ENCODE data around the gene SH3BGR. TPM values are rescaled to one million over a fixed set of nuclear protein-coding genes. Genes with fewer than 3 reads are reported as not detected.

The SH3BGR gene
- total and polyA plus RNA-seq, 10 of the 15 experiments (the other 5 are each of a cell fraction or from before 2014, with no cell fraction given): 0.45 to 3.5 (median 1.7) TPM

DNA sequence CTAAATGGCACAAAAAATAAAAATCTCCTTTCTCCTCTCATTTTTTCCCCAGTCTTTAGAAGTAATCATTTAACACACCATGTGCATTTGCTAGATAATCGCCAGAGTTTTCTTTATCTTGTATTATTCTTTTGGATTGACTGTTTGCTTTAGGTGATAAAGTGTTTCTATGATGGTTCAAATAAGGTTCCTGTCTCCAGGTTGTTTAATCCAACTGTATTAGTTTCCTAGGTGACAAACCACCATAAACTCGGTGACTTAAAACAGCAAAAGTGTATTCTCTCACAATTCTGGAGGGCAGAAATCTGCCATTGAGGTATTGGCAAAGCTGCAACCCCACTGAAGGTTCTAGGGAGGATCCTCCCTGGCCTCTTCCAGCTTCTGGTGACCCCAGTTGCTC lies 109.4 kb downstream of the SH3BGR start:
- no TSS peak for BruUV-seq (replicated peaks)
- Histone ChIP-seq H3K27me3 (replicated peaks in 1 of 2; ENCODE audit: control insufficient read depth in 2 of 2, insufficient read depth in 2 of 2, low read length in 1 of 2) (no peaks in the 10 kb centered on the region), H4K20me1 (ENCODE audit: control insufficient read depth, insufficient read depth) (no peaks in the 10 kb centered on the region), H2AFZ (ENCODE audit: control insufficient read depth, low read depth, low read length) (no peak overlapping the region), H3K4me2 (ENCODE audit: control insufficient read depth, insufficient read depth) (no peak overlapping the region), H3K79me2 (ENCODE audit: control insufficient read depth, insufficient read depth, low read length) (no peaks in the 10 kb centered on the region), H3K9ac (ENCODE audit: control insufficient read depth, insufficient read depth, low read length) (no peak overlapping the region), H3K4me1 (ENCODE audit: control insufficient read depth, insufficient read depth, low read length) (no peaks in the 10 kb centered on the region), H3K9me3 (replicated peaks; ENCODE audit: control insufficient read depth, insufficient read depth, low read length) (no peaks in the 10 kb centered on the region), H3K36me3 (ENCODE audit: control insufficient read depth in 2 of 2, insufficient read depth in 2 of 2, low read length in 1 of 2) (no peaks in the 10 kb centered on the region), H3K27ac (ENCODE audit: control insufficient read depth, insufficient read depth) (no peak overlapping the region), H3K4me3 (no peak overlapping the region)
- RAD21 ChIA-PET (ENCODE audit: unreplicated experiment): no interaction called here
- FAIRE-seq: no peak
- CTCF ChIA-PET: no interaction called here
- TF ChIP-seq PAX8 (IDR thresholded peaks at IDR 0.05) (no peak), MYB (IDR thresholded peaks at IDR 0.05; ENCODE audit: borderline replicate concordance, low read depth, low read length) (no peak), KLF5 (IDR thresholded peaks at IDR 0.05; ENCODE audit: partially characterized antibody) (no peak), NR2C1 (IDR thresholded peaks at IDR 0.05) (no peak), STAT3 (IDR thresholded peaks at IDR 0.05; ENCODE audit: low read depth, low read length) (no peak), ZNF217 (IDR thresholded peaks at IDR 0.05) (no peak), SMAD5 (IDR thresholded peaks at IDR 0.05; ENCODE audit: low read depth) (no peak), PML (IDR thresholded peaks at IDR 0.05; ENCODE audit: low read length) (no peak), TCF3 (IDR thresholded peaks at IDR 0.05; ENCODE audit: borderline replicate concordance, insufficient read depth, low read depth, low read length) (no peak), SP1 (IDR thresholded peaks at IDR 0.05; ENCODE audit: low read depth, low read length) (no peak), CBFB (IDR thresholded peaks at IDR 0.05; ENCODE audit: low read depth) (no peak), SPI1 (IDR thresholded peaks at IDR 0.05; ENCODE audit: borderline replicate concordance, insufficient read depth, low read depth, low read length) (no peak), IRF4 (IDR thresholded peaks at IDR 0.05; ENCODE audit: low read depth, low read length) (no peak)
- TF ChIP-seq, protein P1, sequence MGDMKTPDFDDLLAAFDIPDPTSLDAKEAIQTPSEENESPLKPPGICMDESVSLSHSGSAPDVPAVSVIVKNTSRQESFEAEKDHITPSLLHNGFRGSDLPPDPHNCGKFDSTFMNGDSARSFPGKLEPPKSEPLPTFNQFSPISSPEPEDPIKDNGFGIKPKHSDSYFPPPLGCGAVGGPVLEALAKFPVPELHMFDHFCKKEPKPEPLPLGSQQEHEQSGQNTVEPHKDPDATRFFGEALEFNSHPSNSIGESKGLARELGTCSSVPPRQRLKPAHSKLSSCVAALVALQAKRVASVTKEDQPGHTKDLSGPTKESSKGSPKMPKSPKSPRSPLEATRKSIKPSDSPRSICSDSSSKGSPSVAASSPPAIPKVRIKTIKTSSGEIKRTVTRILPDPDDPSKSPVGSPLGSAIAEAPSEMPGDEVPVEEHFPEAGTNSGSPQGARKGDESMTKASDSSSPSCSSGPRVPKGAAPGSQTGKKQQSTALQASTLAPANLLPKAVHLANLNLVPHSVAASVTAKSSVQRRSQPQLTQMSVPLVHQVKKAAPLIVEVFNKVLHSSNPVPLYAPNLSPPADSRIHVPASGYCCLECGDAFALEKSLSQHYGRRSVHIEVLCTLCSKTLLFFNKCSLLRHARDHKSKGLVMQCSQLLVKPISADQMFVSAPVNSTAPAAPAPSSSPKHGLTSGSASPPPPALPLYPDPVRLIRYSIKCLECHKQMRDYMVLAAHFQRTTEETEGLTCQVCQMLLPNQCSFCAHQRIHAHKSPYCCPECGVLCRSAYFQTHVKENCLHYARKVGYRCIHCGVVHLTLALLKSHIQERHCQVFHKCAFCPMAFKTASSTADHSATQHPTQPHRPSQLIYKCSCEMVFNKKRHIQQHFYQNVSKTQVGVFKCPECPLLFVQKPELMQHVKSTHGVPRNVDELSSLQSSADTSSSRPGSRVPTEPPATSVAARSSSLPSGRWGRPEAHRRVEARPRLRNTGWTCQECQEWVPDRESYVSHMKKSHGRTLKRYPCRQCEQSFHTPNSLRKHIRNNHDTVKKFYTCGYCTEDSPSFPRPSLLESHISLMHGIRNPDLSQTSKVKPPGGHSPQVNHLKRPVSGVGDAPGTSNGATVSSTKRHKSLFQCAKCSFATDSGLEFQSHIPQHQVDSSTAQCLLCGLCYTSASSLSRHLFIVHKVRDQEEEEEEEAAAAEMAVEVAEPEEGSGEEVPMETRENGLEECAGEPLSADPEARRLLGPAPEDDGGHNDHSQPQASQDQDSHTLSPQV (IDR thresholded peaks at IDR 0.05): no peak
- TF ChIP-seq, protein P2, sequence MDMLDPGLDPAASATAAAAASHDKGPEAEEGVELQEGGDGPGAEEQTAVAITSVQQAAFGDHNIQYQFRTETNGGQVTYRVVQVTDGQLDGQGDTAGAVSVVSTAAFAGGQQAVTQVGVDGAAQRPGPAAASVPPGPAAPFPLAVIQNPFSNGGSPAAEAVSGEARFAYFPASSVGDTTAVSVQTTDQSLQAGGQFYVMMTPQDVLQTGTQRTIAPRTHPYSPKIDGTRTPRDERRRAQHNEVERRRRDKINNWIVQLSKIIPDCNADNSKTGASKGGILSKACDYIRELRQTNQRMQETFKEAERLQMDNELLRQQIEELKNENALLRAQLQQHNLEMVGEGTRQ (IDR thresholded peaks at IDR 0.05; ENCODE audit: borderline replicate concordance, low read depth, low read length): no peak
- TF ChIP-seq, protein P3, sequence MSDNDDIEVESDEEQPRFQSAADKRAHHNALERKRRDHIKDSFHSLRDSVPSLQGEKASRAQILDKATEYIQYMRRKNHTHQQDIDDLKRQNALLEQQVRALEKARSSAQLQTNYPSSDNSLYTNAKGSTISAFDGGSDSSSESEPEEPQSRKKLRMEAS (IDR thresholded peaks at IDR 0.05; ENCODE audit: low read depth, low read length): no peak
- 24% methylated on average over 2 of the region's 2 CpGs for WGBS (ENCODE audit: insufficient coverage, insufficient replicate concordance, low lambda C conversion rate, missing lambda C conversion rate)
- in situ Hi-C loops (cut with MboI): no loop called here
- DNase-seq (ENCODE audit: low read depth, low spot score): no peak
- no peak for ATAC-seq
- POLR2A ChIA-PET: no interaction called here
- intact Hi-C loops (cut with micrococcal nuclease; ENCODE audit: unreplicated experiment): no loop called here
- SMC1A ChIA-PET (ENCODE audit: uncharacterized antibody, unreplicated experiment): no interaction called here
